SK-N-MC (cell line): ENCODE measurements around the gene PLP2.

Experiments used
- EZH2 ChIP-seq: fragments of 200-600 bp; sonication (generic); IDR thresholded peaks from one replicate; pipeline ENCODE4 v1.6.1; 2017; ENCODE audit warnings: antibody characterized with exemption
- POLR2AphosphoS5 ChIP-seq: IDR thresholded peaks from 2 replicates; pipeline ENCODE4 v1.6.1; 2012; ENCODE audit warnings: mild to moderate bottlenecking, low read depth, low read length, borderline replicate concordance

DNA sequence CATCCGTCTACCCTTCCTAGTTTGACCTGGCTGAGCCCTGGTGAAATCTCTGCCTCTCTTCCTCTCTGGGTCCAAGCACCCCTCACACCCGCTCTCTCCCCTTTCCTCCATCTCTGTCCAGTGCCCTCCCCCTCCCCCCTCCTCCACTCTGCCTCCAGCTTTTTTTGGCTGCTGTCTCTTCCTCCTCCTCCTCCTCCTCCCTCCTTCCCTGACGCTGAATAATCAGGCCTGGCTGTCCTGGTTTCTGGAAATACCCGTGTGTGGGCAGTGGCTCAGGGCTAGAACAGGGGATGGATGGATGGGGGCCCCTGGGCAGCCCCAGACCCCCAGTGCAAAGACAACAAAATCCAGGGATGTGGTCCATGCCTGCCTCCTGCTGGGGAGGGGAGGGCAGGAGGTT, 33.0 kb downstream of the PLP2 start:
- no peak for TF ChIP-seq POLR2AphosphoS5
- no peak for TF ChIP-seq EZH2
